Gastrocnemius medialis (tissue), 4 donors: Measurements from ENCODE around the gene PRKCH. TPM values are rescaled to one million over a fixed set of nuclear protein-coding genes. Genes with fewer than 3 reads are reported as not detected.

Experiments
- ATAC-seq, 2 donors: fragments of 150-250 bp; one replicate each; pipeline ENCODE4 v1.9.1; 2016
- DNase-seq, 2 donors: peaks; one replicate each; pipeline ENCODE4 v3.0.0-alpha.2; 2019
- H3K27ac ChIP-seq, 4 donors: fragments of 200-600 bp; sonication (generic); 1 replicate in 1 of 4; 2 replicates in 3 of 4; pipeline ENCODE4 v1.5.1; 2016 to 2018; ENCODE audit warnings: mild to moderate bottlenecking in 2 of 4, moderate library complexity in 1 of 4
- H3K27me3 ChIP-seq, 3 donors: fragments of 200-600 bp; sonication (generic) in 2 of 3; 1 replicate in 1 of 3; 2 replicates in 2 of 3; pipeline versions ENCODE4 v1.5.1 to v1.6.0; 2016 to 2019; ENCODE audit warnings: mild to moderate bottlenecking in 1 of 3, moderate library complexity in 1 of 3
- H3K36me3 ChIP-seq, 2 donors: fragments of 200-600 bp; sonication (generic) in 1 of 2; one replicate each; pipeline ENCODE4 v1.5.1; 2017 to 2018
- H3K4me1 ChIP-seq, 2 donors: fragments of 200-600 bp; sonication (generic) in 1 of 2; one replicate each; pipeline ENCODE4 v1.5.1; 2016 to 2017; ENCODE audit warnings: mild to moderate bottlenecking in 2 of 2
- H3K4me3 ChIP-seq, 4 donors: fragments of 200-600 bp; sonication (generic) in 3 of 4; 1 replicate in 1 of 4; 2 replicates in 3 of 4; pipeline ENCODE4 v1.5.1; 2016 to 2019; ENCODE audit warnings: mild to moderate bottlenecking in 2 of 4
- H3K9me3 ChIP-seq, 3 donors: fragments of 200-600 bp; sonication (generic) in 2 of 3; 1 replicate in 1 of 3; 2 replicates in 2 of 3; pipeline ENCODE4 v1.5.1; 2016 to 2019
- CTCF ChIP-seq, 5 experiments: fragments of 450-650 bp in 3 of 5; fragments of 200-600 bp in 2 of 5; sonication (generic) in 2 of 5; IDR thresholded peaks in 4 of 5; conservative IDR thresholded peaks in 1 of 5; 1 replicate in 4 of 5; 2 replicates in 1 of 5; pipeline ENCODE4 v1.5.1; 2016 to 2019; ENCODE audit warnings: antibody characterized with exemption in 5 of 5, mild to moderate bottlenecking in 3 of 5, moderate library complexity in 3 of 5
- POLR2A ChIP-seq, 2 donors: fragments of 450-650 bp; IDR thresholded peaks; one replicate each; pipeline ENCODE4 v1.6.1; 2017; ENCODE audit warnings: antibody characterized with exemption in 2 of 2, mild to moderate bottlenecking in 2 of 2, moderate library complexity in 2 of 2
- in situ Hi-C, 4 donors: fragments of 200-750 bp; cut with MboI; loops; one replicate each; pipeline versions ENCODE4 v1.15.0 to v1.8.0; 2017; ENCODE audit warnings: low sequenced_read_pairs in 4 of 4
- intact Hi-C: fragments of 100-400 bp; cut with DNase I; formaldehyde crosslinking; loops from one replicate; pipeline ENCODE4 v1.15.1; 2023; ENCODE audit warnings: low total_unique reads
- total RNA-seq, 4 donors: library from RNA; depleted of rRNA; stranded (reverse); fragments of >200 nt; gene quantifications; one replicate each; pipeline versions ENCODE4 v1.1.0 to v1.2.3, GENCODE V29; 2016

The PRKCH gene
- total RNA-seq, 4 donors from 2014 or later, result 11.3 to 32.4 (median 16.6) TPM

DNA sequence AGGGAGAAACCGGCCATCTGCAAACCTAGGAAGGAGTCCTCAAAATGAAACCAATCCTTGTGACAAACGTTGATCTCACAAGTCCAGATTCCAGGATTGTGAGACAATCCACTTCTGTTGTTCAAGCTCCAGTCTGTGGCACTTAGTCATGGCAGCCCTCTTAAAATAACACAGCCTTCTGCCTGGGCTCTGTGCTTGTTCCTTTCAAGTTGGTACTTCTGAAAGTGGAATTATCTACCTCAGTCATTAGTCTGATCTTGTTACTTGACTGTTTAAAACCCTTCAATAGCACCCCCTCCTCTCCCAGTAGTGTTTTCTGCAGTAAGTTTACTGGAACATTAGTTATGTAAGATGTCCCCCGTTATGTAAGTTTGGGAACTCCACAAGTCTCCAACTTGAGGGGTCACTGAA is 263.0 kb downstream of the PRKCH start:
- Histone ChIP-seq H3K27me3 (no peaks in the 10 kb centered on the region), H3K36me3 (no peaks in the 10 kb centered on the region), H3K4me3 (no peak overlapping the region), H3K4me1 (peaks cover 0 to 33% of the 10 kb centered on the region in 2 donors), H3K27ac (no peak overlapping the region), H3K9me3 (no peaks in the 10 kb centered on the region)
- TF ChIP-seq POLR2A (IDR thresholded peaks at IDR 0.05) (no peak), CTCF (IDR thresholded peaks at IDR 0.05 in 4 of 5, conservative IDR thresholded peaks at IDR 0.05 in 1 of 5) (no peak)
- intact Hi-C loops, result no loop called here
- ATAC-seq, result no peak
- DNase-seq, result no peak
- in situ Hi-C loops, result no loop called here

GRCh38 chr14:61585598-61586543 is 264.5 kb downstream of the PRKCH start:
- intact Hi-C loops, result no loop called here
- in situ Hi-C loops, result no loop called here

GRCh38 chr14:61586544-61587055 is 265.2 kb downstream of the PRKCH start:
- H3K4me1 ChIP-seq, result peaks cover 0 to 30% of the 10 kb centered on the region in 2 donors

More at GRCh38 chr14:61585598-61586543, 264.5 kb downstream of the PRKCH start:
- H3K27ac ChIP-seq, result peak overlapping the region; percentile 12 to 49 (median 46)
- peak; percentile 38 to 64 for ATAC-seq
- no peaks in the 10 kb centered on the region for H3K9me3 ChIP-seq
- H3K4me1 ChIP-seq, result peaks cover 0 to 33% of the 10 kb centered on the region in 2 donors
- H3K4me3 ChIP-seq, result no peak overlapping the region
- DNase-seq, result no peak
- no peak for TF ChIP-seq POLR2A (IDR thresholded peaks at IDR 0.05)
- TF ChIP-seq CTCF (IDR thresholded peaks at IDR 0.05 in 4 of 5, conservative IDR thresholded peaks at IDR 0.05 in 1 of 5), result no peak
- H3K36me3 ChIP-seq, result no peaks in the 10 kb centered on the region
- H3K27me3 ChIP-seq, result no peaks in the 10 kb centered on the region

DNA sequence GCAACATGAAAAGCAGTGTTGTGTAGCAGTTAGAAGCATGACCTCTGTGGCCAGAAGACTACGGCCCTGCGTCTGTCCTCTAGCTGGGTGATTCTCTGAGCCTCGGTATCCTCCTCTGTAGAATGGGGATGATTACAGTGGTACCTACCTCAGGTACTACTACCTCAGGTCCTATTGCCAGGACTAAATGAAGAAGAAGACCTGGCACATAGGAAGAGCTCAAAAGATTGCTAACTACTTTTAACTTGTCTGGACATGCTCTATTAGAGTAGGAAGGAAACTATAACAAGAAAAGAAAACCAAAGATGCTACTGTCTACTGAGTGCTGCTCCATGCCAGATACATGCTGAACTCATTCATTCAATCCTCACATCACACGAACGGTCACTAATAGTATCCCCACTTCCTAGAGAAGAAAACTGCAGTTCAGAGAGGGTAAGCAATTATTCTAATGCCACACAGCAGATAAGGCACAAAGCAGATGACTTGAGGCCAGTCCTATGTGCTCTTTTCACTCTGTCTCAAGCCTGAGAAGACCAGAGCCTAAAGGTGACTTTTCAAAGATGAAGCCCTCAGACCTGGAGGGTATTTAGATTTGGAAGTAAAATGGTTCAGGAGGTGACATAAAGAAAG is 265.8 kb downstream of the PRKCH start:
- peaks cover 0 to 28% of the 10 kb centered on the region in 2 donors for H3K4me1 ChIP-seq
- H3K36me3 ChIP-seq, result no peaks in the 10 kb centered on the region
- intact Hi-C loops (no loop called here), in situ Hi-C loops (no loop called here)
- no peak overlapping the region for H3K4me3 ChIP-seq
- peak overlapping the region in 3 of 4 donors; percentile 32 to 45 (median 40) for H3K27ac ChIP-seq
- ATAC-seq, result no peak
- TF ChIP-seq CTCF (IDR thresholded peaks at IDR 0.05 in 4 of 5, conservative IDR thresholded peaks at IDR 0.05 in 1 of 5) (no peak), POLR2A (IDR thresholded peaks at IDR 0.05) (no peak)
- DNase-seq, result no peak
- H3K27me3 ChIP-seq, result no peaks in the 10 kb centered on the region
- no peaks in the 10 kb centered on the region for H3K9me3 ChIP-seq

More at GRCh38 chr14:61586544-61587055, 265.2 kb downstream of the PRKCH start:
- Histone ChIP-seq H3K9me3 (no peaks in the 10 kb centered on the region), H3K4me3 (no peak overlapping the region), H3K27ac (peak overlapping the region; percentile 12 to 47 (median 42)), H3K27me3 (no peaks in the 10 kb centered on the region), H3K36me3 (no peaks in the 10 kb centered on the region)
- in situ Hi-C loops (no loop called here), intact Hi-C loops (no loop called here)
- TF ChIP-seq CTCF (IDR thresholded peaks at IDR 0.05 in 4 of 5, conservative IDR thresholded peaks at IDR 0.05 in 1 of 5), result no peak
- TF ChIP-seq POLR2A (IDR thresholded peaks at IDR 0.05), result no peak
- DNase-seq (no peak), ATAC-seq (peak in 1 of 2 donors; percentile 34)
